C4-2B (cell line): ENCODE results near the gene DUSP2.

Source experiments
- ZFX ChIP-seq: fragments of 450-650 bp; IDR thresholded peaks from 2 replicates; pipeline ENCODE4 v1.6.1; 2017
- TF ChIP-seq, protein P1 (sequence below): fragments of 450-650 bp; conservative IDR thresholded peaks from 2 replicates; pipeline ENCODE4 v1.5.1; 2017; ENCODE audit warnings: mild to moderate bottlenecking

DNA sequence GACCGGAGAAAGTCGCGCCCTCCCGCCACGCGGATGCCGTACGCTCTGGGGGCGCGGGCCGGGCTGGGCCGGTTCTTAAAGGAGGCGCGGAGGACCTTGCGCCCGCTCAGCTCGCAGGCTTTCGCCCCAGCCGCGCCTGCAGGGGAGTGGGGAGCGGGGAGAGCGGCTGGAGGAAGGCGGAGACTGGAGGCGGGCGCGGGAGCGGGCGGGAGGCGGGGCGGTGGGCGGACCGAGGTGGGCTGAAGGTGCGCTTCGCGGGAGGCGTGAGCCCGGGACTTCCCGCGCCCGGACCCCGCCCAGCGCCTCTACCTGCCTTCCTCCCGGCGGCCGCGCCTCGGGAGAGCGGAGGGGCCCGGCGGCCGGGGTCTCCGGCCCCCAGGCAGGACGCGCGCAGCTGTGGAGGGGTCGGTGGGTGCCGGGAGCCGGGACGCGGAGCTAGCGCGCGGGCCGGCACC, 28.8 kb downstream of the DUSP2 start, which contains the start of gene ADRA2B:
- TF ChIP-seq, protein P1, sequence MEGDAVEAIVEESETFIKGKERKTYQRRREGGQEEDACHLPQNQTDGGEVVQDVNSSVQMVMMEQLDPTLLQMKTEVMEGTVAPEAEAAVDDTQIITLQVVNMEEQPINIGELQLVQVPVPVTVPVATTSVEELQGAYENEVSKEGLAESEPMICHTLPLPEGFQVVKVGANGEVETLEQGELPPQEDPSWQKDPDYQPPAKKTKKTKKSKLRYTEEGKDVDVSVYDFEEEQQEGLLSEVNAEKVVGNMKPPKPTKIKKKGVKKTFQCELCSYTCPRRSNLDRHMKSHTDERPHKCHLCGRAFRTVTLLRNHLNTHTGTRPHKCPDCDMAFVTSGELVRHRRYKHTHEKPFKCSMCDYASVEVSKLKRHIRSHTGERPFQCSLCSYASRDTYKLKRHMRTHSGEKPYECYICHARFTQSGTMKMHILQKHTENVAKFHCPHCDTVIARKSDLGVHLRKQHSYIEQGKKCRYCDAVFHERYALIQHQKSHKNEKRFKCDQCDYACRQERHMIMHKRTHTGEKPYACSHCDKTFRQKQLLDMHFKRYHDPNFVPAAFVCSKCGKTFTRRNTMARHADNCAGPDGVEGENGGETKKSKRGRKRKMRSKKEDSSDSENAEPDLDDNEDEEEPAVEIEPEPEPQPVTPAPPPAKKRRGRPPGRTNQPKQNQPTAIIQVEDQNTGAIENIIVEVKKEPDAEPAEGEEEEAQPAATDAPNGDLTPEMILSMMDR = no peak
- no peak for TF ChIP-seq ZFX
